H7 (cell line): Measurements from ENCODE around the gene LLGL2. TPM values are rescaled to one million over a fixed set of nuclear protein-coding genes. Genes with fewer than 3 reads are reported as not detected.

Experiments
- total RNA-seq: library from RNA; depleted of rRNA; stranded (reverse); fragments of >200 nt; shearing (Covaris generic); gene quantifications from 2 replicates; pipeline ENCODE4 v1.2.3, GENCODE V29; 2014; rRNA removed

LLGL2 gene
- total RNA-seq, 1 experiment from 2014 or later: 41.5 TPM

Other genes with a start within 250 kb of the LLGL2 start
- 25.7 and 31.0 TPM in 2 replicates for gene SLC25A19, start 236.3 kb upstream of the LLGL2 start, total RNA-seq
- gene GRB2, start 120.0 kb upstream of the LLGL2 start, total RNA-seq: 98.7 and 100 TPM in 2 replicates
- gene TMEM94, start 69.1 kb upstream of the LLGL2 start, total RNA-seq: 58.2 and 76.8 TPM in 2 replicates
- 11.8 and 13.1 TPM in 2 replicates for gene CASKIN2, start 10.2 kb upstream of the LLGL2 start, total RNA-seq
- gene TSEN54, start 9.2 kb upstream of the LLGL2 start, total RNA-seq: 45.2 and 49.4 TPM in 2 replicates
- 9.9 and 14.6 TPM in 2 replicates for gene MYO15B, start 62.1 kb downstream of the LLGL2 start, total RNA-seq
- 0.11 TPM in 1 of 2 replicates, not detected in the other for gene SMIM5, start 107.7 kb downstream of the LLGL2 start, total RNA-seq
- 36.3 and 40.0 TPM in 2 replicates for gene RECQL5, start 141.5 kb downstream of the LLGL2 start, total RNA-seq
- gene SAP30BP, start 141.6 kb downstream of the LLGL2 start, total RNA-seq: 52.9 and 61.3 TPM in 2 replicates
- 0.28 and 0.70 TPM in 2 replicates for gene ITGB4, start 195.8 kb downstream of the LLGL2 start, total RNA-seq
- gene GALK1, start 239.5 kb downstream of the LLGL2 start, total RNA-seq: 43.4 and 47.2 TPM in 2 replicates